ENCODE results near the gene VPS37D. TPM values are rescaled to one million over a fixed set of nuclear protein-coding genes. Genes with fewer than 3 reads are reported as not detected.

Gene VPS37D
- total RNA-seq, 1 experiment from 2014 or later, result 0.85 TPM

GRCh38 chr7:73626814-73627213, 40.8 kb upstream of the VPS37D start:
- H3K27me3 ChIP-seq (ENCODE audit: insufficient read depth, low read length), result no peaks in the 10 kb centered on the region
- no peak overlapping the region for H2AFZ ChIP-seq (ENCODE audit: low read length)
- H3K79me1 ChIP-seq (ENCODE audit: insufficient read depth, low read depth, low read length, poor library complexity, severe bottlenecking), result no peaks in the 10 kb centered on the region
- H3K23ac ChIP-seq (ENCODE audit: insufficient read length, low read depth, low read length), result no peak overlapping the region
- Mint-ChIP-seq H3K27ac (no peak overlapping the region; a peak in 1 of 7 replicates), H3K27me3 (ENCODE audit: low read depth) (peaks cover 69% of the 10 kb centered on the region), H3K4me1 (peaks cover 2 to 24% of the 10 kb centered on the region in 2 experiments; a peak in 2 of 4 replicates), H3K4me3 (no peak overlapping the region), H3K36me3 (ENCODE audit: insufficient read depth in 1 of 3, low read depth in 3 of 3) (no peaks in the 10 kb centered on the region), H3K9me3 (no peaks in the 10 kb centered on the region)
- H4K20me1 ChIP-seq (ENCODE audit: control insufficient read depth, insufficient read depth, insufficient read length), result no peaks in the 10 kb centered on the region
- no peak overlapping the region for H3K27ac ChIP-seq (ENCODE audit: insufficient read length, low read depth, low read length)
- no peak overlapping the region for H2BK12ac ChIP-seq (ENCODE audit: insufficient read length, low read depth, low read length)
- H4K5ac ChIP-seq (ENCODE audit: insufficient read length, low read depth, low read length), result no peak overlapping the region
- no peak overlapping the region for H3K18ac ChIP-seq (ENCODE audit: insufficient read length, low read depth, low read length)
- no peaks in the 10 kb centered on the region for H3K9me3 ChIP-seq (ENCODE audit: control insufficient read depth, low read depth, low read length)
- TF ChIP-seq CTCF (conservative IDR thresholded peaks at IDR 0.05), result peak; percentile 39; the same call in 2 of the 3 replicates
- H2AK5ac ChIP-seq (ENCODE audit: insufficient read length, low read length), result no peak overlapping the region
- no peaks in the 10 kb centered on the region; the same call in 1 of the 2 replicates for H3K4me1 ChIP-seq (ENCODE audit: insufficient read depth, low read length)
- no peak overlapping the region for H3K4me2 ChIP-seq (ENCODE audit: insufficient read depth, insufficient read length, low read length)
- no peak overlapping the region for H3T11ph ChIP-seq (ENCODE audit: low read length)
- no peak overlapping the region for H2BK20ac ChIP-seq (ENCODE audit: low read depth, low read length, poor library complexity, severe bottlenecking)
- no peak overlapping the region for H4K91ac ChIP-seq (ENCODE audit: insufficient read length, low read depth, low read length)
- H3K23me2 ChIP-seq (ENCODE audit: insufficient read length, low read depth, low read length, poor library complexity, severe bottlenecking), result peaks cover 15% of the 10 kb centered on the region
- H3K79me2 ChIP-seq (ENCODE audit: insufficient read depth, low read length), result no peaks in the 10 kb centered on the region
- H2BK5ac ChIP-seq (ENCODE audit: insufficient read length, low read length), result no peak overlapping the region
- no peak overlapping the region for H2BK120ac ChIP-seq (ENCODE audit: low read depth, low read length, poor library complexity, severe bottlenecking)
- H3K9ac ChIP-seq (ENCODE audit: extremely low read depth, insufficient read length, low read length), result no peak overlapping the region
- H3K56ac ChIP-seq (ENCODE audit: insufficient read length, low read depth, low read length), result no peak overlapping the region
- no peak overlapping the region for H4K8ac ChIP-seq (replicated peaks; ENCODE audit: insufficient read length, low read depth, low read length)
- no CpG with 5 or more reads among the region's 3 CpGs for WGBS (ENCODE audit: extremely low coverage, insufficient read length, low lambda C conversion rate)
- H3K4ac ChIP-seq (ENCODE audit: low read depth, low read length), result no peak overlapping the region
- no peak overlapping the region for H2BK15ac ChIP-seq (ENCODE audit: low read depth, low read length)
- no peak for DNase-seq
- H3K14ac ChIP-seq (ENCODE audit: insufficient read depth, low read length), result no peak overlapping the region

Measured in H9 (cell line).